Small intestine (tissue), 7 donors: Measurements from ENCODE around the gene CNN2. TPM values are rescaled to one million over a fixed set of nuclear protein-coding genes. Genes with fewer than 3 reads are reported as not detected.

Experiments used
- DNase-seq, 2 donors: peaks; one replicate each; pipeline versions ENCODE4 v3.0.0 to v3.0.0-alpha.2; 2013
- FAIRE-seq: peaks from 2 replicates; lab custom pipeline; 2012; peaks lifted over from hg19 to GRCh38; lab: Jason Lieb, UNC
- H3K27ac ChIP-seq, 3 donors: one replicate each; pipeline ENCODE4 v1.5.1; 2013; ENCODE audit warnings: low read length in 2 of 3, mild to moderate bottlenecking in 2 of 3, control low read depth in 1 of 3, inconsistent platforms in 1 of 3, low read depth in 1 of 3, moderate library complexity in 1 of 3
- H3K27me3 ChIP-seq, 3 donors: one replicate each; pipeline ENCODE4 v1.6.1; 2013; ENCODE audit warnings: low read length in 3 of 3, inconsistent platforms in 1 of 3; ENCODE audit not compliant: control insufficient read depth in 3 of 3, insufficient read depth in 3 of 3
- H3K36me3 ChIP-seq, 3 donors: one replicate each; pipeline ENCODE4 v1.6.1; 2013; ENCODE audit warnings: low read length in 3 of 3, inconsistent platforms in 1 of 3, low read depth in 1 of 3, mild to moderate bottlenecking in 1 of 3, moderate library complexity in 1 of 3; ENCODE audit not compliant: control insufficient read depth in 3 of 3, insufficient read depth in 2 of 3
- H3K4me1 ChIP-seq, 3 donors: one replicate each; pipeline ENCODE4 v1.6.1; 2013; ENCODE audit warnings: low read length in 2 of 3, inconsistent platforms in 1 of 3, low read depth in 1 of 3, mild to moderate bottlenecking in 1 of 3, moderate library complexity in 1 of 3; ENCODE audit not compliant: control insufficient read depth in 3 of 3, insufficient read depth in 2 of 3
- H3K4me3 ChIP-seq, 3 donors: one replicate each; pipeline ENCODE4 v1.5.1; 2013; ENCODE audit warnings: low read length in 3 of 3, control low read depth in 1 of 3, inconsistent platforms in 1 of 3, low read depth in 1 of 3, mild to moderate bottlenecking in 1 of 3, moderate library complexity in 1 of 3
- H3K9me3 ChIP-seq, 2 donors: one replicate each; pipeline ENCODE4 v1.6.1; 2013; ENCODE audit warnings: low read depth in 1 of 2, low read length in 1 of 2; ENCODE audit not compliant: control insufficient read depth in 2 of 2, insufficient read depth in 1 of 2
- WGBS, 3 donors: extraction: QIAGEN DNeasy Blood & Tissue Kit; methylation state at CpG; one replicate each; pipeline ENCODE4 v1.1.7; 2013; 5-methylcytosine and 5-hydroxymethylcytosine counted together
- polyA plus RNA-seq, 4 donors: library from polyadenylated mRNA; stranded (reverse) in 3 of 4; unstranded in 1 of 4; fragments of 200-250 nt in 3 of 4; fragments of 120-200 nt in 1 of 4; gene quantifications; one replicate each; pipeline versions ENCODE4 v1.2.1 to v1.2.3, GENCODE V29; 2013
- donor health status: healthy with polysubstance abuse.
- donor health status: control.
- donor health status: control.
- donor health status: Bipolar disorder and iron deficiency.
- donor health status: healthy.

CNN2 gene
- polyA plus RNA-seq, 4 donors, result 14.5 to 34.4 (median 22.6) TPM

GRCh38 chr19:1076046-1076386, 49.6 kb downstream of the CNN2 start:
- 64 to 69% (median 68%) methylated on average over 4 of the region's 4 CpGs for WGBS, 3 donors
- peaks cover 0 to 4% (median 3%) of the 10 kb centered on the region in 3 donors for H3K4me1 ChIP-seq
- H3K4me3 ChIP-seq, result no peak overlapping the region
- no peaks in the 10 kb centered on the region for H3K36me3 ChIP-seq
- FAIRE-seq (no peak), DNase-seq (no peak)
- peaks cover 0 to 8% of the 10 kb centered on the region in 2 donors for H3K9me3 ChIP-seq
- peaks cover 0 to 26% (median 5%) of the 10 kb centered on the region in 3 donors for H3K27me3 ChIP-seq
- H3K27ac ChIP-seq, result peak overlapping the region in 2 of 3 donors; percentile 56 to 67

- Histone ChIP-seq H3K4me1 (peaks cover 0 to 8% (median 4%) of the 10 kb centered on the region in 3 donors), H3K36me3 (peaks cover 0 to 3% (median 0%) of the 10 kb centered on the region in 3 donors), H3K4me3 (peak overlapping the region in 2 of 3 donors; percentile 19 to 35), H3K27ac (peak overlapping the region in 1 of 3 donors; percentile 60), H3K9me3 (peaks cover 0 to 10% of the 10 kb centered on the region in 2 donors), H3K27me3 (peaks cover 0 to 19% (median 0%) of the 10 kb centered on the region in 3 donors)
- FAIRE-seq (no peak), DNase-seq (peak in 1 of 2 donors; percentile 90)
- WGBS, 3 donors, result 5 to 29% (median 11%) methylated on average over 16 of the region's 16 CpGs
Measured at GRCh38 chr19:1076951-1077350, 50.5 kb downstream of the CNN2 start.

- DNase-seq, result no peak
- Histone ChIP-seq H3K4me1 (peaks cover 0 to 23% (median 8%) of the 10 kb centered on the region in 3 donors), H3K36me3 (peaks cover 3 to 14% (median 4%) of the 10 kb centered on the region in 3 donors), H3K27me3 (peaks cover 0 to 6% (median 0%) of the 10 kb centered on the region in 3 donors), H3K4me3 (no peak overlapping the region), H3K27ac (no peak overlapping the region), H3K9me3 (peaks cover 0 to 6% of the 10 kb centered on the region in 2 donors)
- FAIRE-seq, result no peak
- 81 to 89% (median 87%) methylated on average over 35 to 45 of the region's 45 CpGs for WGBS, 3 donors
Measured at GRCh38 chr19:1079566-1080111, 53.2 kb downstream of the CNN2 start.

GRCh38 chr19:1080360-1081161, 54.2 kb downstream of the CNN2 start:
- FAIRE-seq (no peak), DNase-seq (no peak)
- peaks cover 0 to 6% (median 0%) of the 10 kb centered on the region in 3 donors for H3K27me3 ChIP-seq
- H3K27ac ChIP-seq, result no peak overlapping the region
- H3K4me3 ChIP-seq, result no peak overlapping the region
- 94 to 95% (median 95%) methylated on average over 43 to 50 of the region's 50 CpGs for WGBS, 3 donors
- peaks cover 0 to 20% (median 4%) of the 10 kb centered on the region in 3 donors for H3K4me1 ChIP-seq
- peaks cover 3 to 20% (median 4%) of the 10 kb centered on the region in 3 donors for H3K36me3 ChIP-seq
- H3K9me3 ChIP-seq, result peaks cover 0 to 6% of the 10 kb centered on the region in 2 donors

- H3K27me3 ChIP-seq, result no peaks in the 10 kb centered on the region
- FAIRE-seq (no peak), DNase-seq (peak in 1 of 2 donors; percentile 53)
- H3K9me3 ChIP-seq, result peaks cover 0 to 6% of the 10 kb centered on the region in 2 donors
- peak overlapping the region in 2 of 3 donors; percentile 20 to 22 for H3K4me3 ChIP-seq
- peak overlapping the region; percentile 33 to 69 (median 48) for H3K27ac ChIP-seq
- WGBS, 3 donors, result 55 to 69% (median 56%) methylated on average over 54 to 58 of the region's 58 CpGs
- peaks cover 3 to 29% (median 4%) of the 10 kb centered on the region in 3 donors for H3K36me3 ChIP-seq
- H3K4me1 ChIP-seq, result peaks cover 0 to 20% (median 4%) of the 10 kb centered on the region in 3 donors
Measured at GRCh38 chr19:1081301-1082164, 55.1 kb downstream of the CNN2 start.

- H3K4me1 ChIP-seq, result peaks cover 0 to 20% (median 4%) of the 10 kb centered on the region in 3 donors
- H3K27me3 ChIP-seq, result no peaks in the 10 kb centered on the region
- H3K36me3 ChIP-seq, result peaks cover 3 to 38% (median 4%) of the 10 kb centered on the region in 3 donors
- 10 to 31% (median 14%) methylated on average over 37 to 51 of the region's 51 CpGs for WGBS, 3 donors
- peaks cover 0 to 6% of the 10 kb centered on the region in 2 donors for H3K9me3 ChIP-seq
- H3K27ac ChIP-seq, result peak overlapping the region; percentile 73 to 86 (median 83)
- DNase-seq (peak; percentile 93 to 96), FAIRE-seq (no peak)
- H3K4me3 ChIP-seq, result peak overlapping the region in 2 of 3 donors; percentile 50 to 54
Measured at GRCh38 chr19:1082165-1082927, 55.9 kb downstream of the CNN2 start.

- no peaks in the 10 kb centered on the region for H3K27me3 ChIP-seq
- H3K36me3 ChIP-seq, result peaks cover 3 to 46% (median 4%) of the 10 kb centered on the region in 3 donors
- no peak for DNase-seq
- FAIRE-seq, result no peak
- H3K27ac ChIP-seq, result peak overlapping the region; percentile 38 to 86 (median 63)
- peaks cover 0 to 20% (median 4%) of the 10 kb centered on the region in 3 donors for H3K4me1 ChIP-seq
- peak overlapping the region in 2 of 3 donors; percentile 50 to 54 for H3K4me3 ChIP-seq
- 22 to 77% (median 45%) methylated on average over 55 to 59 of the region's 59 CpGs for WGBS, 3 donors
- peaks cover 0 to 6% of the 10 kb centered on the region in 2 donors for H3K9me3 ChIP-seq
Measured at GRCh38 chr19:1082928-1083816, 56.8 kb downstream of the CNN2 start.
